NCI-H748 treated with DMSO at 0.1 percent for 48 hours (cell line): Measurements from ENCODE around the gene KASH5.
A peak's percentile ranks its signal among the peaks of the same experiment; 100 is the strongest.

Experiments used
- DNase-seq: peaks from one replicate; lab custom pipeline; 2025; lab: John Stamatoyannopoulos, UW

Gene KASH5

GRCh38 chr19:49422407-49423070 lies 34.5 kb downstream of the KASH5 start:
- peak; percentile 21 for DNase-seq

GRCh38 chr19:49423071-49423984 lies 35.3 kb downstream of the KASH5 start, which contains the start of gene PTH2:
Gene PTH2 (minus strand): TSS chr19:49423441. CDS start chr19:49423339, 102 bp downstream.
- DNase-seq, result no peak

GRCh38 chr19:49423985-49424303 lies 35.9 kb downstream of the KASH5 start:
- no peak for DNase-seq

GRCh38 chr19:49425178-49425577 lies 37.1 kb downstream of the KASH5 start, which contains the start of gene GFY:
Gene GFY (plus strand): TSS chr19:49425388. CDS start chr19:49426431, 1,043 bp downstream.
- DNase-seq, result no peak

GRCh38 chr19:49425922-49426592 lies 38.0 kb downstream of the KASH5 start:
- no peak for DNase-seq

GRCh38 chr19:49427339-49427738 lies 39.3 kb downstream of the KASH5 start:
- DNase-seq, result no peak

- peak; percentile 48 for DNase-seq
Measured at GRCh38 chr19:49427855-49428546, 40.0 kb downstream of the KASH5 start.

- DNase-seq, result no peak
Measured at GRCh38 chr19:49428547-49429451, 40.8 kb downstream of the KASH5 start.

- no peak for DNase-seq
Measured at GRCh38 chr19:49430172-49430677, 42.2 kb downstream of the KASH5 start.

- no peak for DNase-seq
Measured at GRCh38 chr19:49430678-49431329, 42.8 kb downstream of the KASH5 start.

- DNase-seq, result no peak
Measured at GRCh38 chr19:49431330-49431749, 43.3 kb downstream of the KASH5 start.

- no peak for DNase-seq
Measured at GRCh38 chr19:49432141-49433073, 44.4 kb downstream of the KASH5 start.

- DNase-seq, result no peak
Measured at GRCh38 chr19:49433240-49433901, 45.3 kb downstream of the KASH5 start.

GRCh38 chr19:49434907-49435583 lies 47.0 kb downstream of the KASH5 start:
- DNase-seq, result no peak

- DNase-seq, result no peak
Measured at GRCh38 chr19:49435670-49436069, 47.6 kb downstream of the KASH5 start.

GRCh38 chr19:49436381-49437017 lies 48.5 kb downstream of the KASH5 start:
- DNase-seq, result no peak

- no peak for DNase-seq
Measured at GRCh38 chr19:49437231-49437630, 49.2 kb downstream of the KASH5 start.
